ENCODE measurements around the gene GDPD3. TPM values are rescaled to one million over a fixed set of nuclear protein-coding genes. Genes with fewer than 3 reads are reported as not detected.

The GDPD3 gene
- total RNA-seq, 1 experiment from 2014 or later = 8.4 TPM

GRCh38 chr16:30082545-30083090, 30.7 kb downstream of the GDPD3 start:
- H3K27ac Mint-ChIP-seq (ENCODE audit: unreplicated experiment) = no peak overlapping the region
- no TSS peak for BruUV-seq (replicated peaks)
- ChIA-PET CTCF (no interaction called here), POLR2A (no interaction called here)
- Histone ChIP-seq H3K27me3 (replicated peaks; ENCODE audit: control insufficient read depth, insufficient read depth, low read length) (no peaks in the 10 kb centered on the region), H3K9me3 (no peaks in the 10 kb centered on the region), H3K4me1 (no peaks in the 10 kb centered on the region), H3K36me3 (ENCODE audit: control insufficient read depth, insufficient read depth, low read length) (peaks cover 6% of the 10 kb centered on the region), H3K4me3 (ENCODE audit: low read depth, low read length) (no peak overlapping the region)
- no peaks in the 10 kb centered on the region for H3K27me3 Mint-ChIP-seq (ENCODE audit: insufficient read depth, unreplicated experiment)
- peaks cover 68% of the 10 kb centered on the region for H3K36me3 Mint-ChIP-seq (ENCODE audit: insufficient read depth, unreplicated experiment)
- DNase-seq = no peak
- H3K9me3 Mint-ChIP-seq (ENCODE audit: unreplicated experiment) = no peaks in the 10 kb centered on the region
- peak; percentile 11 to 23 for TF ChIP-seq CTCF (IDR thresholded peaks at IDR 0.05; ENCODE audit: insufficient read depth in 1 of 2, low read depth in 1 of 2, low read length in 1 of 2, severe bottlenecking in 1 of 2, unreplicated experiment in 1 of 2)
- H3K4me1 Mint-ChIP-seq (ENCODE audit: low read depth, unreplicated experiment) = no peaks in the 10 kb centered on the region
- H3K4me3 Mint-ChIP-seq (ENCODE audit: unreplicated experiment) = no peak overlapping the region
- intact Hi-C loops (cut with micrococcal nuclease; ENCODE audit: unreplicated experiment) = no loop called here

GRCh38 chr16:30079480-30079879, 33.9 kb downstream of the GDPD3 start:
- no peak for TF ChIP-seq CTCF (IDR thresholded peaks at IDR 0.05; ENCODE audit: insufficient read depth in 1 of 2, low read depth in 1 of 2, low read length in 1 of 2, severe bottlenecking in 1 of 2, unreplicated experiment in 1 of 2)
- BruUV-seq (replicated peaks) = no TSS peak
- no peaks in the 10 kb centered on the region for H3K9me3 ChIP-seq
- CTCF ChIA-PET = no interaction called here
- no peak for DNase-seq
- H3K4me1 ChIP-seq = 0 out of 2 replicates have a peak, but pooled peaks cover 11% of the 10 kb centered on the region
- H3K27me3 ChIP-seq (replicated peaks; ENCODE audit: control insufficient read depth, insufficient read depth, low read length) = no peaks in the 10 kb centered on the region
- no peak overlapping the region for H3K4me3 Mint-ChIP-seq (ENCODE audit: unreplicated experiment)
- H3K36me3 Mint-ChIP-seq (ENCODE audit: insufficient read depth, unreplicated experiment) = peaks cover 76% of the 10 kb centered on the region
- H3K27me3 Mint-ChIP-seq (ENCODE audit: insufficient read depth, unreplicated experiment) = no peaks in the 10 kb centered on the region
- no peak overlapping the region for H3K4me3 ChIP-seq (ENCODE audit: low read depth, low read length)
- H3K9me3 Mint-ChIP-seq (ENCODE audit: unreplicated experiment) = no peaks in the 10 kb centered on the region
- POLR2A ChIA-PET = interaction anchor here (0.6 kb wide), 1 partner anchor 367 kb away, joined by 3 read pairs; no protein-coding TSS in a partner anchor
- intact Hi-C loops (cut with micrococcal nuclease; ENCODE audit: unreplicated experiment) = no loop called here
- no peak overlapping the region for H3K27ac Mint-ChIP-seq (ENCODE audit: unreplicated experiment)
- peaks cover 10% of the 10 kb centered on the region for H3K36me3 ChIP-seq (ENCODE audit: control insufficient read depth, insufficient read depth, low read length)
- H3K4me1 Mint-ChIP-seq (ENCODE audit: low read depth, unreplicated experiment) = peaks cover 12% of the 10 kb centered on the region

- Histone ChIP-seq H3K4me1 (0 out of 2 replicates have a peak, but pooled peaks cover 11% of the 10 kb centered on the region), H3K9me3 (no peaks in the 10 kb centered on the region), H3K27me3 (replicated peaks; ENCODE audit: control insufficient read depth, insufficient read depth, low read length) (no peaks in the 10 kb centered on the region), H3K4me3 (ENCODE audit: low read depth, low read length) (no peak overlapping the region), H3K36me3 (ENCODE audit: control insufficient read depth, insufficient read depth, low read length) (peaks cover 10% of the 10 kb centered on the region)
- CTCF ChIA-PET = interaction anchor here (0.6 kb wide), 1 partner anchor 289 kb away, joined by 3 read pairs; no protein-coding TSS in a partner anchor
- DNase-seq = no peak
- no peaks in the 10 kb centered on the region for H3K9me3 Mint-ChIP-seq (ENCODE audit: unreplicated experiment)
- H3K36me3 Mint-ChIP-seq (ENCODE audit: insufficient read depth, unreplicated experiment) = peaks cover 72% of the 10 kb centered on the region
- intact Hi-C loops (cut with micrococcal nuclease; ENCODE audit: unreplicated experiment) = no loop called here
- no peak for TF ChIP-seq CTCF (IDR thresholded peaks at IDR 0.05; ENCODE audit: insufficient read depth in 1 of 2, low read depth in 1 of 2, low read length in 1 of 2, severe bottlenecking in 1 of 2, unreplicated experiment in 1 of 2)
- POLR2A ChIA-PET = no interaction called here
- H3K4me1 Mint-ChIP-seq (ENCODE audit: low read depth, unreplicated experiment) = peaks cover 12% of the 10 kb centered on the region
- BruUV-seq (replicated peaks) = no TSS peak
- H3K27ac Mint-ChIP-seq (ENCODE audit: unreplicated experiment) = no peak overlapping the region
- H3K27me3 Mint-ChIP-seq (ENCODE audit: insufficient read depth, unreplicated experiment) = no peaks in the 10 kb centered on the region
- H3K4me3 Mint-ChIP-seq (ENCODE audit: unreplicated experiment) = no peak overlapping the region
Observed at GRCh38 chr16:30078744-30079143, 34.6 kb downstream of the GDPD3 start.
